HCT116 (cell line): ENCODE results near the gene IFT88. TPM values are rescaled to one million over a fixed set of nuclear protein-coding genes. Genes with fewer than 3 reads are reported as not detected.
A peak's percentile ranks its signal among the peaks of the same experiment; 100 is the strongest.

Experiments
- ATAC-seq: fragments of 200-7000 bp; cut with Tn5 transposase; 2 replicates; pipeline ENCODE4 v1.9.1; 2020; ENCODE audit warnings: mild to moderate bottlenecking, moderate library complexity
- BruUV-seq: library from RNA; stranded (reverse); fragments of 400-500 nt; replicated peaks from 2 replicates; lab custom pipeline; 2021; lab: Mats Ljungman, UMichigan
- CTCF ChIA-PET: fragments of 300-600 bp; sonication (Branson Sonifier 250); formaldehyde crosslinking; loops from one replicate; lab custom pipeline; 2021; ENCODE audit warnings: antibody characterized with exemption; lab: Charles Lee
- POLR2A ChIA-PET: fragments of 300-600, 350-600 bp; sonication (Branson Sonifier 250); formaldehyde crosslinking; loops from one replicate; lab custom pipeline; 2021; ENCODE audit warnings: antibody characterized with exemption; lab: Charles Lee
- RAD21 ChIA-PET, 2 experiments: fragments of 300-600 bp; sonication (Branson Sonifier 250); formaldehyde crosslinking; loops; one replicate each; lab custom pipeline; 2023; ENCODE audit warnings: low total read pairs in 2 of 2; ENCODE audit not compliant: uncharacterized antibody in 2 of 2, unreplicated experiment in 2 of 2, low non-redundant PET in 1 of 2; lab: Charles Lee
- DNase-seq: peaks from one replicate; pipeline ENCODE4 v3.0.0-alpha.2; 2010; ENCODE audit warnings: low read depth, low spot score
- H2AFZ ChIP-seq: fragments of 200-600 bp; shearing (Covaris generic), sonication (generic); 2 replicates; pipeline ENCODE4 v1.6.1; 2017; ENCODE audit warnings: low read depth, mixed run types, mixed read lengths, antibody characterized with exemption, low read length; ENCODE audit not compliant: poor library complexity, severe bottlenecking
- H3K27ac ChIP-seq: 2 replicates; pipeline ENCODE4 v1.5.1; 2012; ENCODE audit warnings: low read depth, low read length
- H3K27me3 ChIP-seq: fragments of 200-600 bp; sonication (generic); 2 replicates; pipeline ENCODE4 v1.6.1; 2016; ENCODE audit warnings: mixed run types, low read length, mixed read lengths; ENCODE audit not compliant: insufficient read depth
- H3K36me3 ChIP-seq, 2 experiments: fragments of 200-500 bp in 1 of 2; fragments of 200-600 bp in 1 of 2; sonication (Bioruptor generic) in 1 of 2; sonication (generic) in 1 of 2; 2 replicates each; pipeline versions ENCODE4 v1.5.1 to v1.6.1; 2014 to 2016; ENCODE audit warnings: low read length in 2 of 2, inconsistent platforms in 1 of 2, mixed read lengths in 1 of 2, mixed run types in 1 of 2; ENCODE audit not compliant: insufficient read depth in 2 of 2, control insufficient read depth in 1 of 2
- H3K4me1 ChIP-seq, 2 experiments: fragments of 200-600 bp in 1 of 2; sonication (generic) in 1 of 2; 2 replicates each; pipeline versions ENCODE4 v1.5.1 to v1.6.1; 2012 to 2017; ENCODE audit warnings: low read length in 2 of 2, inconsistent platforms in 1 of 2, mild to moderate bottlenecking in 1 of 2, mixed read lengths in 1 of 2, mixed run types in 1 of 2, moderate library complexity in 1 of 2; ENCODE audit not compliant: insufficient read depth in 2 of 2, control insufficient read depth in 1 of 2
- H3K4me2 ChIP-seq: fragments of 200-600 bp; sonication (generic); 2 replicates; pipeline ENCODE4 v1.6.1; 2017; ENCODE audit warnings: mixed run types, low read length, mixed read lengths
- H3K4me3 ChIP-seq, 2 experiments: fragments of 200-600 bp in 1 of 2; sonication (generic) in 1 of 2; replicated peaks in 1 of 2; 2 replicates each; pipeline ENCODE4 v1.5.1; 2011 to 2016; ENCODE audit warnings: low read length in 2 of 2, control low read depth in 1 of 2, low read depth in 1 of 2, mild to moderate bottlenecking in 1 of 2, mixed read lengths in 1 of 2, mixed run types in 1 of 2
- H3K79me2 ChIP-seq: fragments of 200-600 bp; sonication (generic); 2 replicates; pipeline ENCODE4 v1.6.1; 2017; ENCODE audit warnings: mild to moderate bottlenecking, mixed run types, low read length, moderate library complexity, mixed read lengths; ENCODE audit not compliant: insufficient read depth
- H3K9ac ChIP-seq: fragments of 200-600 bp; sonication (generic); 2 replicates; pipeline ENCODE4 v1.6.1; 2016; ENCODE audit warnings: low read length, mixed read lengths
- H3K9me2 ChIP-seq: fragments of 200-600 bp; sonication (generic), shearing (Covaris generic); 2 replicates; pipeline ENCODE4 v1.6.1; 2017; ENCODE audit warnings: mixed run types, mild to moderate bottlenecking, moderate library complexity; ENCODE audit not compliant: insufficient read depth
- H3K9me3 ChIP-seq, 2 experiments: fragments of 200-500 bp in 1 of 2; fragments of 200-600 bp in 1 of 2; sonication (Bioruptor generic) in 1 of 2; sonication (generic) in 1 of 2; 2 replicates each; pipeline ENCODE4 v1.6.1; 2014 to 2017; ENCODE audit warnings: low read length in 2 of 2, mixed read lengths in 2 of 2, inconsistent platforms in 1 of 2, low read depth in 1 of 2, mild to moderate bottlenecking in 1 of 2, mixed run types in 1 of 2, moderate library complexity in 1 of 2; ENCODE audit not compliant: control insufficient read depth in 1 of 2, insufficient read depth in 1 of 2
- H4K20me1 ChIP-seq: fragments of 200-600 bp; sonication (generic), shearing (Covaris generic); 2 replicates; pipeline ENCODE4 v1.6.1; 2017; ENCODE audit warnings: mixed run types, mild to moderate bottlenecking, moderate library complexity; ENCODE audit not compliant: insufficient read depth
- EGR1 ChIP-seq: IDR thresholded peaks from 2 replicates; pipeline ENCODE4 v1.6.1; 2012; ENCODE audit warnings: low read depth
- MAX ChIP-seq: IDR thresholded peaks from 2 replicates; pipeline ENCODE4 v1.6.1; 2012
- POLR2A ChIP-seq: IDR thresholded peaks from 2 replicates; pipeline ENCODE4 v1.7.0; 2011; ENCODE audit warnings: borderline replicate concordance; ENCODE audit not compliant: insufficient read depth, insufficient read length; ENCODE audit errors: extremely low read depth
- POLR2AphosphoS5 ChIP-seq: IDR thresholded peaks from 2 replicates; pipeline ENCODE4 v1.6.1; 2011; ENCODE audit warnings: mild to moderate bottlenecking, low read depth, low read length, moderate library complexity
- RAD21 ChIP-seq: IDR thresholded peaks from 2 replicates; pipeline ENCODE4 v1.6.1; 2012; ENCODE audit warnings: low read depth, mild to moderate bottlenecking
- TCF7L2 ChIP-seq: IDR thresholded peaks from 2 replicates; pipeline ENCODE4 v1.7.0; 2011; ENCODE audit warnings: borderline replicate concordance, inconsistent platforms; ENCODE audit not compliant: insufficient read depth, insufficient read length; ENCODE audit errors: extremely low read depth
- ZFX ChIP-seq: fragments of 450-650 bp; IDR thresholded peaks from 2 replicates; pipeline ENCODE4 v1.6.1; 2017
- ZNF274 ChIP-seq: fragments of 200-500 bp; sonication (Bioruptor generic); IDR thresholded peaks from 2 replicates; pipeline ENCODE4 v1.6.1; 2014; ENCODE audit warnings: mild to moderate bottlenecking, low read depth, low read length, inconsistent platforms
- intact Hi-C: fragments of 100-400 bp; cut with micrococcal nuclease; formaldehyde crosslinking; loops from 2 replicates; pipeline ENCODE4 v1.10.0; 2022
- total RNA-seq: library from RNA; stranded (reverse); gene quantifications from one replicate; pipeline ENCODE4 v1.2.1, GENCODE V29; 2021; ENCODE audit not compliant: unreplicated experiment

Gene IFT88
- total RNA-seq, 1 experiment from 2014 or later: 13.1 TPM

- Histone ChIP-seq H3K9me2 (no peaks in the 10 kb centered on the region), H3K9ac (no peak overlapping the region), H3K27ac (no peak overlapping the region), H3K27me3 (no peaks in the 10 kb centered on the region), H2AFZ (no peak overlapping the region), H3K4me2 (no peak overlapping the region), H3K4me3 (no peak overlapping the region), H3K9me3 (no peaks in the 10 kb centered on the region), H3K36me3 (no peaks in the 10 kb centered on the region), H4K20me1 (no peaks in the 10 kb centered on the region), H3K79me2 (no peaks in the 10 kb centered on the region), H3K4me1 (peaks cover 0 to 3% of the 10 kb centered on the region in 2 experiments; a peak in 1 of 4 replicates)
- DNase-seq (no peak), ATAC-seq (no peak)
- intact Hi-C loops: no loop called here
- ChIA-PET RAD21 (no interaction called here), CTCF (no interaction called here), POLR2A (no interaction called here)
- TF ChIP-seq POLR2A: no peak
- BruUV-seq: no TSS peak
Observed at GRCh38 chr13:20547479-20547908, 19.5 kb upstream of the IFT88 start.

- no peak for TF ChIP-seq EGR1
- no peak for TF ChIP-seq MAX
- TF ChIP-seq POLR2AphosphoS5: no peak
- TF ChIP-seq RAD21: peak; percentile 17; the same call in 1 of the 2 replicates
- no peak for TF ChIP-seq ZNF274
- TF ChIP-seq TCF7L2: no peak
- no peak for TF ChIP-seq ZFX
- Histone ChIP-seq H3K9me2 (no peaks in the 10 kb centered on the region), H3K27me3 (no peaks in the 10 kb centered on the region), H2AFZ (no peak overlapping the region), H3K9ac (no peak overlapping the region), H3K36me3 (no peaks in the 10 kb centered on the region), H3K4me1 (peaks cover 0 to 3% of the 10 kb centered on the region in 2 experiments; a peak in 1 of 4 replicates), H3K9me3 (no peaks in the 10 kb centered on the region), H3K4me3 (no peak overlapping the region), H3K4me2 (no peak overlapping the region), H4K20me1 (no peaks in the 10 kb centered on the region), H3K79me2 (no peaks in the 10 kb centered on the region), H3K27ac (no peak overlapping the region)
- RAD21 ChIA-PET: no interaction called here
- no TSS peak for BruUV-seq
- intact Hi-C loops: no loop called here
- DNase-seq (no peak), ATAC-seq (no peak)
- POLR2A ChIA-PET: no interaction called here
- CTCF ChIA-PET: no interaction called here
Observed at GRCh38 chr13:20550799-20551198, 16.2 kb upstream of the IFT88 start.
